Measurements from ENCODE around the gene MMP24. TPM values are rescaled to one million over a fixed set of nuclear protein-coding genes. Genes with fewer than 3 reads are reported as not detected.
"Not testable (repeated sequence)": the region's sequence is repeated elsewhere in the genome, so short reads cannot be mapped to it uniquely, and the experiment has no call there.

The MMP24 gene
- total and polyA plus RNA-seq, 2 of the 13 experiments (the other 11 are each of a cell fraction or from before 2014, with no cell fraction given): 0.29 to 0.35 TPM

DNA sequence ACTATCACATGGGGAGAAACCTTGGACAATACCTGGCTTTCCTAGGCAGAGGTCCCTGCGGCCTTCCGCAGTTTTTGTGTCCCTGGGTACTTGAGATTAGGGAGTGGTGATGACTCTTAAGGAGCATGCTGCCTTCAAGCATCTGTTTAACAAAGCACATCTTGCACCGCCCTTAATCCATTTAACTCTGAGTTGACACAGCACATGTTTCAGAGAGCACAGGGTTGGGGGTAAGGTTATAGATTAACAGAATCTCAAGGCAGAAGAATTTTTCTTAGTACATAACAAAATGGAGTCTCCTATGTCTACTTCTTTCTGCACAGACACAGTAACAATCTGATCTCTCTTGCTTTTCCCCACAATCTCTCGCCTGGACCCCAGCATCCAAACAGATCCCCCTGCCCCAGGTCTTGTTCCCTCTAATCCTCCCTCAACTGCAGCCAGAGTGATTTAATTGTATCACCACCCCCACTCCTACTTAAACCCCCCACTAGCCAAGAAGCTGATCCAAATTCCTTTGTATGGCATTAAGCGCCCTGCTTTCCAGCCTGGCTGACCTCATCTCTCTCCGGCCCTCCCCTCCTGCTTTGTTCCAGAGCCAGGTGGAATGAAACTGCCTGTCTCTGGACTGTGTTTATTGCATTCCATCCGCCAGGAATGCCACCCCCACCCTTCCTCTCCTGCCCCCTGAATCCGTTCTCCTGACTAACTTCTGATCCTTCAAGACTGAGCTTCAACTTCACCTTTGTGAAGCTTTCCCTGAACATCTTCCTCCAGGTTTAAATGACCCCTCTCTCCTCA is 36.4 kb downstream of the MMP24 start (continued):
- TF ChIP-seq, protein P1, sequence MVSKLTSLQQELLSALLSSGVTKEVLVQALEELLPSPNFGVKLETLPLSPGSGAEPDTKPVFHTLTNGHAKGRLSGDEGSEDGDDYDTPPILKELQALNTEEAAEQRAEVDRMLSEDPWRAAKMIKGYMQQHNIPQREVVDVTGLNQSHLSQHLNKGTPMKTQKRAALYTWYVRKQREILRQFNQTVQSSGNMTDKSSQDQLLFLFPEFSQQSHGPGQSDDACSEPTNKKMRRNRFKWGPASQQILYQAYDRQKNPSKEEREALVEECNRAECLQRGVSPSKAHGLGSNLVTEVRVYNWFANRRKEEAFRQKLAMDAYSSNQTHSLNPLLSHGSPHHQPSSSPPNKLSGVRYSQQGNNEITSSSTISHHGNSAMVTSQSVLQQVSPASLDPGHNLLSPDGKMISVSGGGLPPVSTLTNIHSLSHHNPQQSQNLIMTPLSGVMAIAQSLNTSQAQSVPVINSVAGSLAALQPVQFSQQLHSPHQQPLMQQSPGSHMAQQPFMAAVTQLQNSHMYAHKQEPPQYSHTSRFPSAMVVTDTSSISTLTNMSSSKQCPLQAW (CRISPR knock-in tag; IDR thresholded peaks at IDR 0.05): peak; percentile 69
- TF ChIP-seq TGIF2 (CRISPR knock-in tag; IDR thresholded peaks at IDR 0.05): 0 out of 2 replicates have a peak, but pooled peaks have one; percentile 73
- TF ChIP-seq, protein P2, sequence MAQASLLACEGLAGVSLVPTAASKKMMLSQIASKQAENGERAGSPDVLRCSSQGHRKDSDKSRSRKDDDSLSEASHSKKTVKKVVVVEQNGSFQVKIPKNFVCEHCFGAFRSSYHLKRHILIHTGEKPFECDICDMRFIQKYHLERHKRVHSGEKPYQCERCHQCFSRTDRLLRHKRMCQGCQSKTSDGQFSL (CRISPR knock-in tag; IDR thresholded peaks at IDR 0.05): 0 out of 2 replicates have a peak, but pooled peaks have one; percentile 25
- TF ChIP-seq ZNF605 (CRISPR knock-in tag; IDR thresholded peaks at IDR 0.05): peak; percentile 71; the same call in 1 of the 2 replicates
- peak; percentile 17 for TF ChIP-seq XRCC5 (optimal IDR thresholded peaks at IDR 0.05; ENCODE audit: low read length)
- 0 out of 2 replicates have a peak, but pooled peaks have one; percentile 10 for TF ChIP-seq SOX5 (CRISPR knock-in tag; IDR thresholded peaks at IDR 0.05; ENCODE audit: borderline replicate concordance)
- 0 out of 2 replicates have a peak, but pooled peaks have one; percentile 24 for TF ChIP-seq POLR2AphosphoS5 (IDR thresholded peaks at IDR 0.05; ENCODE audit: low read depth, low read length)
- peak; percentile 64; the same call in 1 of the 2 replicates for TF ChIP-seq DMAP1 (CRISPR knock-in tag; IDR thresholded peaks at IDR 0.05)
- peak; percentile 9 for TF ChIP-seq PHF5A (CRISPR knock-in tag; IDR thresholded peaks at IDR 0.05; ENCODE audit: low read depth, unreplicated experiment)
- TF ChIP-seq SOX6 (IDR thresholded peaks at IDR 0.05): not testable (repeated sequence)
- peak; percentile 52; the same call in 1 of the 2 replicates for TF ChIP-seq SOX6 (CRISPR knock-in tag; IDR thresholded peaks at IDR 0.05)
- TF ChIP-seq, protein P3, sequence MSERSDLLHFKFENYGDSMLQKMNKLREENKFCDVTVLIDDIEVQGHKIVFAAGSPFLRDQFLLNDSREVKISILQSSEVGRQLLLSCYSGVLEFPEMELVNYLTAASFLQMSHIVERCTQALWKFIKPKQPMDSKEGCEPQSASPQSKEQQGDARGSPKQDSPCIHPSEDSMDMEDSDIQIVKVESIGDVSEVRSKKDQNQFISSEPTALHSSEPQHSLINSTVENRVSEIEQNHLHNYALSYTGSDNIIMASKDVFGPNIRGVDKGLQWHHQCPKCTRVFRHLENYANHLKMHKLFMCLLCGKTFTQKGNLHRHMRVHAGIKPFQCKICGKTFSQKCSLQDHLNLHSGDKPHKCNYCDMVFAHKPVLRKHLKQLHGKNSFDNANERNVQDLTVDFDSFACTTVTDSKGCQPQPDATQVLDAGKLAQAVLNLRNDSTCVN (CRISPR knock-in tag; IDR thresholded peaks at IDR 0.05; ENCODE audit: borderline replicate concordance): peak; percentile 89; the same call in 1 of the 2 replicates
- TF ChIP-seq, protein P4, sequence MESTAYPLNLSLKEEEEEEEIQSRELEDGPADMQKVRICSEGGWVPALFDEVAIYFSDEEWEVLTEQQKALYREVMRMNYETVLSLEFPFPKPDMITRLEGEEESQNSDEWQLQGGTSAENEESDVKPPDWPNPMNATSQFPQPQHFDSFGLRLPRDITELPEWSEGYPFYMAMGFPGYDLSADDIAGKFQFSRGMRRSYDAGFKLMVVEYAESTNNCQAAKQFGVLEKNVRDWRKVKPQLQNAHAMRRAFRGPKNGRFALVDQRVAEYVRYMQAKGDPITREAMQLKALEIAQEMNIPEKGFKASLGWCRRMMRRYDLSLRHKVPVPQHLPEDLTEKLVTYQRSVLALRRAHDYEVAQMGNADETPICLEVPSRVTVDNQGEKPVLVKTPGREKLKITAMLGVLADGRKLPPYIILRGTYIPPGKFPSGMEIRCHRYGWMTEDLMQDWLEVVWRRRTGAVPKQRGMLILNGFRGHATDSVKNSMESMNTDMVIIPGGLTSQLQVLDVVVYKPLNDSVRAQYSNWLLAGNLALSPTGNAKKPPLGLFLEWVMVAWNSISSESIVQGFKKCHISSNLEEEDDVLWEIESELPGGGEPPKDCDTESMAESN (CRISPR knock-in tag; conservative IDR thresholded peaks at IDR 0.05): peak; percentile 22; the same call in 1 of the 2 replicates
- 0 out of 2 replicates have a peak, but pooled peaks have one; percentile 2 for TF ChIP-seq FOXA3 (CRISPR knock-in tag; IDR thresholded peaks at IDR 0.05)

All from HepG2 (cell line).